HCT116 (cell line): ENCODE results near the gene AKAP9. TPM values are rescaled to one million over a fixed set of nuclear protein-coding genes. Genes with fewer than 3 reads are reported as not detected.

ENCODE experiments used
- ATAC-seq: fragments of 200-7000 bp; cut with Tn5 transposase; 2 replicates; pipeline ENCODE4 v1.9.1; 2020; ENCODE audit warnings: mild to moderate bottlenecking, moderate library complexity
- BruUV-seq: library from RNA; stranded (reverse); fragments of 400-500 nt; replicated peaks from 2 replicates; lab custom pipeline; 2021; lab: Mats Ljungman, UMichigan
- CTCF ChIA-PET: fragments of 300-600 bp; sonication (Branson Sonifier 250); formaldehyde crosslinking; loops from one replicate; lab custom pipeline; 2021; ENCODE audit warnings: antibody characterized with exemption; lab: Charles Lee
- POLR2A ChIA-PET: fragments of 300-600, 350-600 bp; sonication (Branson Sonifier 250); formaldehyde crosslinking; loops from one replicate; lab custom pipeline; 2021; ENCODE audit warnings: antibody characterized with exemption; lab: Charles Lee
- RAD21 ChIA-PET, 2 experiments: fragments of 300-600 bp; sonication (Branson Sonifier 250); formaldehyde crosslinking; loops; one replicate each; lab custom pipeline; 2023; ENCODE audit warnings: low total read pairs in 2 of 2; ENCODE audit not compliant: uncharacterized antibody in 2 of 2, unreplicated experiment in 2 of 2, low non-redundant PET in 1 of 2; lab: Charles Lee
- DNase-seq: peaks from one replicate; pipeline ENCODE4 v3.0.0-alpha.2; 2010; ENCODE audit warnings: low read depth, low spot score
- H2AFZ ChIP-seq: fragments of 200-600 bp; shearing (Covaris generic), sonication (generic); 2 replicates; pipeline ENCODE4 v1.6.1; 2017; ENCODE audit warnings: low read depth, mixed run types, mixed read lengths, antibody characterized with exemption, low read length; ENCODE audit not compliant: poor library complexity, severe bottlenecking
- H3K27ac ChIP-seq: 2 replicates; pipeline ENCODE4 v1.5.1; 2012; ENCODE audit warnings: low read depth, low read length
- H3K27me3 ChIP-seq: fragments of 200-600 bp; sonication (generic); 2 replicates; pipeline ENCODE4 v1.6.1; 2016; ENCODE audit warnings: mixed run types, low read length, mixed read lengths; ENCODE audit not compliant: insufficient read depth
- H3K36me3 ChIP-seq, 2 experiments: fragments of 200-500 bp in 1 of 2; fragments of 200-600 bp in 1 of 2; sonication (Bioruptor generic) in 1 of 2; sonication (generic) in 1 of 2; 2 replicates each; pipeline versions ENCODE4 v1.5.1 to v1.6.1; 2014 to 2016; ENCODE audit warnings: low read length in 2 of 2, inconsistent platforms in 1 of 2, mixed read lengths in 1 of 2, mixed run types in 1 of 2; ENCODE audit not compliant: insufficient read depth in 2 of 2, control insufficient read depth in 1 of 2
- H3K4me1 ChIP-seq, 2 experiments: fragments of 200-600 bp in 1 of 2; sonication (generic) in 1 of 2; 2 replicates each; pipeline versions ENCODE4 v1.5.1 to v1.6.1; 2012 to 2017; ENCODE audit warnings: low read length in 2 of 2, inconsistent platforms in 1 of 2, mild to moderate bottlenecking in 1 of 2, mixed read lengths in 1 of 2, mixed run types in 1 of 2, moderate library complexity in 1 of 2; ENCODE audit not compliant: insufficient read depth in 2 of 2, control insufficient read depth in 1 of 2
- H3K4me2 ChIP-seq: fragments of 200-600 bp; sonication (generic); 2 replicates; pipeline ENCODE4 v1.6.1; 2017; ENCODE audit warnings: mixed run types, low read length, mixed read lengths
- H3K4me3 ChIP-seq, 2 experiments: fragments of 200-600 bp in 1 of 2; sonication (generic) in 1 of 2; replicated peaks in 1 of 2; 2 replicates each; pipeline ENCODE4 v1.5.1; 2011 to 2016; ENCODE audit warnings: low read length in 2 of 2, control low read depth in 1 of 2, low read depth in 1 of 2, mild to moderate bottlenecking in 1 of 2, mixed read lengths in 1 of 2, mixed run types in 1 of 2
- H3K79me2 ChIP-seq: fragments of 200-600 bp; sonication (generic); 2 replicates; pipeline ENCODE4 v1.6.1; 2017; ENCODE audit warnings: mild to moderate bottlenecking, mixed run types, low read length, moderate library complexity, mixed read lengths; ENCODE audit not compliant: insufficient read depth
- H3K9ac ChIP-seq: fragments of 200-600 bp; sonication (generic); 2 replicates; pipeline ENCODE4 v1.6.1; 2016; ENCODE audit warnings: low read length, mixed read lengths
- H3K9me2 ChIP-seq: fragments of 200-600 bp; sonication (generic), shearing (Covaris generic); 2 replicates; pipeline ENCODE4 v1.6.1; 2017; ENCODE audit warnings: mixed run types, mild to moderate bottlenecking, moderate library complexity; ENCODE audit not compliant: insufficient read depth
- H3K9me3 ChIP-seq, 2 experiments: fragments of 200-500 bp in 1 of 2; fragments of 200-600 bp in 1 of 2; sonication (Bioruptor generic) in 1 of 2; sonication (generic) in 1 of 2; 2 replicates each; pipeline ENCODE4 v1.6.1; 2014 to 2017; ENCODE audit warnings: low read length in 2 of 2, mixed read lengths in 2 of 2, inconsistent platforms in 1 of 2, low read depth in 1 of 2, mild to moderate bottlenecking in 1 of 2, mixed run types in 1 of 2, moderate library complexity in 1 of 2; ENCODE audit not compliant: control insufficient read depth in 1 of 2, insufficient read depth in 1 of 2
- H4K20me1 ChIP-seq: fragments of 200-600 bp; sonication (generic), shearing (Covaris generic); 2 replicates; pipeline ENCODE4 v1.6.1; 2017; ENCODE audit warnings: mixed run types, mild to moderate bottlenecking, moderate library complexity; ENCODE audit not compliant: insufficient read depth
- CBX3 ChIP-seq: IDR thresholded peaks from 2 replicates; pipeline ENCODE4 v1.6.1; 2012; ENCODE audit warnings: low read depth
- CEBPB ChIP-seq: IDR thresholded peaks from 2 replicates; pipeline ENCODE4 v1.6.1; 2012; ENCODE audit warnings: low read depth
- EGR1 ChIP-seq: IDR thresholded peaks from 2 replicates; pipeline ENCODE4 v1.6.1; 2012; ENCODE audit warnings: low read depth
- FOSL1 ChIP-seq: IDR thresholded peaks from 2 replicates; pipeline ENCODE4 v1.6.1; 2012; ENCODE audit warnings: low read depth
- JUND ChIP-seq: IDR thresholded peaks from 2 replicates; pipeline ENCODE4 v1.6.1; 2012
- MAX ChIP-seq: IDR thresholded peaks from 2 replicates; pipeline ENCODE4 v1.6.1; 2012
- POLR2A ChIP-seq: IDR thresholded peaks from 2 replicates; pipeline ENCODE4 v1.7.0; 2011; ENCODE audit warnings: borderline replicate concordance; ENCODE audit not compliant: insufficient read depth, insufficient read length; ENCODE audit errors: extremely low read depth
- POLR2AphosphoS5 ChIP-seq: IDR thresholded peaks from 2 replicates; pipeline ENCODE4 v1.6.1; 2011; ENCODE audit warnings: mild to moderate bottlenecking, low read depth, low read length, moderate library complexity
- REST ChIP-seq: IDR thresholded peaks from 2 replicates; pipeline ENCODE4 v1.6.1; 2012; ENCODE audit warnings: low read depth
- SP1 ChIP-seq: IDR thresholded peaks from 2 replicates; pipeline ENCODE4 v1.6.1; 2012; ENCODE audit warnings: low read depth
- SRF ChIP-seq: IDR thresholded peaks from 2 replicates; pipeline ENCODE4 v1.6.1; 2012; ENCODE audit warnings: low read depth
- TCF7L2 ChIP-seq: IDR thresholded peaks from 2 replicates; pipeline ENCODE4 v1.7.0; 2011; ENCODE audit warnings: borderline replicate concordance, inconsistent platforms; ENCODE audit not compliant: insufficient read depth, insufficient read length; ENCODE audit errors: extremely low read depth
- ZFX ChIP-seq: fragments of 450-650 bp; IDR thresholded peaks from 2 replicates; pipeline ENCODE4 v1.6.1; 2017
- ZNF274 ChIP-seq: fragments of 200-500 bp; sonication (Bioruptor generic); IDR thresholded peaks from 2 replicates; pipeline ENCODE4 v1.6.1; 2014; ENCODE audit warnings: mild to moderate bottlenecking, low read depth, low read length, inconsistent platforms
- intact Hi-C: fragments of 100-400 bp; cut with micrococcal nuclease; formaldehyde crosslinking; loops from 2 replicates; pipeline ENCODE4 v1.10.0; 2022
- total RNA-seq: library from RNA; stranded (reverse); gene quantifications from one replicate; pipeline ENCODE4 v1.2.1, GENCODE V29; 2021; ENCODE audit not compliant: unreplicated experiment

Gene AKAP9
- total RNA-seq, 1 experiment from 2014 or later, result 32.6 TPM

- POLR2A ChIA-PET, result no interaction called here
- no peak overlapping the region for H3K4me3 ChIP-seq
Observed at GRCh38 chr7:91976743-91977142, 36.1 kb downstream of the AKAP9 start.

More at GRCh38 chr7:91976743-91977142, 36.1 kb downstream of the AKAP9 start:
- no peak for TF ChIP-seq CBX3
- no peak for TF ChIP-seq TCF7L2
- TF ChIP-seq JUND, result no peak
- no peak for TF ChIP-seq CEBPB
- no peak for TF ChIP-seq FOSL1
- TF ChIP-seq SRF, result no peak
- no peak for TF ChIP-seq POLR2AphosphoS5
- TF ChIP-seq POLR2A, result no peak
- TF ChIP-seq ZNF274, result no peak
- no peak for TF ChIP-seq SP1
- TF ChIP-seq REST, result no peak
- no peak for TF ChIP-seq EGR1
- TF ChIP-seq ZFX, result no peak
- no peak for TF ChIP-seq MAX
- TF ChIP-seq, all 23 proteins: peak for 0
- no peaks in the 10 kb centered on the region for H4K20me1 ChIP-seq
- H3K4me2 ChIP-seq, result no peak overlapping the region
- H3K79me2 ChIP-seq, result peaks cover 6% of the 10 kb centered on the region; the same call in 1 of the 2 replicates
- H3K27me3 ChIP-seq, result no peaks in the 10 kb centered on the region
- DNase-seq, result no peak
- H3K4me1 ChIP-seq, result no peaks in the 10 kb centered on the region
- ChIA-PET CTCF (no interaction called here), RAD21 (no interaction called here)
- intact Hi-C loops, result no loop called here
- H3K27ac ChIP-seq, result no peak overlapping the region
- H3K9me2 ChIP-seq, result no peaks in the 10 kb centered on the region
- no peak overlapping the region for H2AFZ ChIP-seq
- H3K9me3 ChIP-seq, result no peaks in the 10 kb centered on the region
- no peaks in the 10 kb centered on the region for H3K36me3 ChIP-seq
- no peak overlapping the region for H3K9ac ChIP-seq
- ATAC-seq, result no peak
- no TSS peak for BruUV-seq
